C4-2B (cell line): Measurements from ENCODE around the gene GNAL.
"Not testable (repeated sequence)": the region's sequence is repeated elsewhere in the genome, so short reads cannot be mapped to it uniquely, and the experiment has no call there.

Source experiments
- ZFX ChIP-seq: fragments of 450-650 bp; IDR thresholded peaks from 2 replicates; pipeline ENCODE4 v1.6.1; 2017
- TF ChIP-seq, protein P1 (sequence below): fragments of 450-650 bp; conservative IDR thresholded peaks from 2 replicates; pipeline ENCODE4 v1.5.1; 2017; ENCODE audit warnings: mild to moderate bottlenecking

DNA sequence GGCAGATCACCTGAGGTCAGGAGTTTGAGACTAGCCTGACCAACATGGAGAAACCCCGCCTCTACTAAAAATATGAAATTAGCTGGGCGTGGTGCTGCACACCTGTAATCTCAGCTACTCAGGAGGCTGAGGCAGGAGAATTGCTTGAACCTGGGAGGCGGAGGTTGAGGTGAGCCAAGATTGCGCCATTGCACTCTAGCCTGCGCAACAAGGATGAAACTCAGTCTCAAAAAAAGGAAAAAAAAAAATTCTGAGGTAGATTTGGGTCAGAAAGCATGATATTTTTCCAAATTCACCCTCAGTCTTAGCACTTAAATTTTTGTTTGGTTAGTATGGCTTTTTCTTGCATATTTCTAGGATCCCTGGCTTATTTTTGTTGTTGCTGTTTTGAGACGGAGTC, 165.5 kb downstream of the GNAL start:
- TF ChIP-seq, protein P1, sequence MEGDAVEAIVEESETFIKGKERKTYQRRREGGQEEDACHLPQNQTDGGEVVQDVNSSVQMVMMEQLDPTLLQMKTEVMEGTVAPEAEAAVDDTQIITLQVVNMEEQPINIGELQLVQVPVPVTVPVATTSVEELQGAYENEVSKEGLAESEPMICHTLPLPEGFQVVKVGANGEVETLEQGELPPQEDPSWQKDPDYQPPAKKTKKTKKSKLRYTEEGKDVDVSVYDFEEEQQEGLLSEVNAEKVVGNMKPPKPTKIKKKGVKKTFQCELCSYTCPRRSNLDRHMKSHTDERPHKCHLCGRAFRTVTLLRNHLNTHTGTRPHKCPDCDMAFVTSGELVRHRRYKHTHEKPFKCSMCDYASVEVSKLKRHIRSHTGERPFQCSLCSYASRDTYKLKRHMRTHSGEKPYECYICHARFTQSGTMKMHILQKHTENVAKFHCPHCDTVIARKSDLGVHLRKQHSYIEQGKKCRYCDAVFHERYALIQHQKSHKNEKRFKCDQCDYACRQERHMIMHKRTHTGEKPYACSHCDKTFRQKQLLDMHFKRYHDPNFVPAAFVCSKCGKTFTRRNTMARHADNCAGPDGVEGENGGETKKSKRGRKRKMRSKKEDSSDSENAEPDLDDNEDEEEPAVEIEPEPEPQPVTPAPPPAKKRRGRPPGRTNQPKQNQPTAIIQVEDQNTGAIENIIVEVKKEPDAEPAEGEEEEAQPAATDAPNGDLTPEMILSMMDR: not testable (repeated sequence)
- TF ChIP-seq ZFX: not testable (repeated sequence)
